ENCODE measurements around the gene EFNA5.
"Not testable (repeated sequence)": the region's sequence is repeated elsewhere in the genome, so short reads cannot be mapped to it uniquely, and the experiment has no call there.

The EFNA5 gene

DNA sequence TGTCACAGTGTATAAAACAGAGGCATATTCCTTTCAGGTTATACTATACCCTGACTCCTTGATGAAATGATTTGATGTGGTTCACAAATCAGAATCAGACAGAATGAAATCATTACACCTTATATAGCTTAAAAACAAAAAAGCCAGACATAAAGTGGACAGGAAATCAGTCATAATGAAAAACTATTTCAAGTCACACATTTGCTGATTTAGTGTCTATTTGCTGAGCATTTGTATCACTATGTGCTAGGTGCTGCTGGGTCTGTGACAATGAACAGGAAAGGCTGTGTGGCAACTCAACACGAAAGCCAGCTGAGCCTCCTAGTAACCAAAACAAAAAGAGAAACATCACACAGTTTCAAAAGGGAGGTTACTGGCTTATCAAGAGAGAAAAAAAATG lies 194.0 kb downstream of the EFNA5 start:
- DNase-seq: peak; percentile 44

DNA sequence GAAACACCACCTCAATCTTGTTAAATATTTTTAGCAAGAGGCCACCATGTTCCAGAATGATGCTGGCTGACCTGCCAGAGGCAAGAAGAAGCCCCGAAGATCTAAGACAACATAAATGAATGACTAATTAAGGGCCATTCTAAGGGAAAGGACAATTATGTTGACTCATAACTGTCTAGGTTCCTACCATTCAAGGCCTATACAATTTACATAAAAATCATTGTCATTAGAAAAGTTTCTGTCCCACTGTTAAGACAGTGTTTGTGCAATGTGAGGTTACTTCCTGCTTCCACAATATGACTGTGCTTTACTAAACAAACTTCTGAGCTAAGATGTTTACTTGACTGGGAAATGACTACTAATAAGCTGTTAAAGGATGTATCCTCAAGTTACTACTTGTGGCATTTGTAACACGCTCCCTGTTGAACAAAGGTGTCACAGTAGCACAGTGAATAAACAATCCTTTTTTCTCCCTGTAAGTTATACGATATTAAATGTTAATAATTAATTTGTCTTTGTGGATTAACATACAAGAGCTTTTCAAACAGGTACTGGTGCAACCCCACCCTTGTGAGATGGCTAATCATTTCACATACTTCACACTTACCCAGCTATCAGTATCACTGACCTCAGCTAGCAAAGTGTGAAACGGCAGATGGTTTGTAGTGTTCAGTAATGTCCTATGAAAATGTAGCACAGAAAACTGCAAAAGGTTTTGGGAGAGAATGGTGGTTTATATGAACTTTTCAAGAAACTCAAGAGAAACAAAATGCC lies 195.8 kb downstream of the EFNA5 start:
- DNase-seq: peak; percentile 35

DNA sequence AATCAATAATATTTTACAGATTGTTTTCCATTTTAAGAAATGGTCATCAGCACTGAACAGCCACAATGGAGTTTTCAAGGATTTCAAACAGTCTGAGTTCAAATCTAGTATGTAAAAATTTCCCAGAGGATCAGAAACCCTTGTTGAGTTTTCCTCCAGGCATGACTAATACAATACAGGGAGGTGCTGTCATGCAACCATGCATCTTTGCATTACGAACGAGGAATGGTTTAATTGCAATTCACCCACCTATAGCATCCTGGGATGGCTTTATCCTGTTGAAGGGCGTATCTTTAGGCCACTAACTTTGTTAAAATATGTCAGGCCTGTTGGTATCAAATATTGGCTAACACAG lies 196.4 kb downstream of the EFNA5 start:
- no peak for DNase-seq

DNA sequence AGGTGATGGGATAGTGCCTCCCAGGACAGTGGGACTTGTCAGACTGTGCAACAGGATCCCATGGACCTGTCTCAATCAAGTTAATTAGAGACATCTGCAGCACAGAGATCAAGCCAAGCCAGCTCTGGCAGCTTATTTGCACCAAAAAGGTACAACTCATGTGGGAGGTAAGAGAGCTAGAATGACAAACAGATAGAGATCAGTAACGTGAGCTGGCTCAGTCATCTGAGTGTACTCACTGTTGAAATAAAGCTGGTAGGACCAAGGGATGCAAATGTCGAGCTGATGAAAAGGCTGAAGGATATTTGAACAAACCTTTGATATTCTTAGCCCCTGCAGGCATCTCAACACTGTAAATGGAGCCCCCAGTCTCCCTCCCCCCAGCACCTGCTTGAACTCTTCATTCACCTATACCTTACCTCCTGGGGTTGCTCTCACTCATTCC lies 198.1 kb downstream of the EFNA5 start:
- no peak for DNase-seq

DNA sequence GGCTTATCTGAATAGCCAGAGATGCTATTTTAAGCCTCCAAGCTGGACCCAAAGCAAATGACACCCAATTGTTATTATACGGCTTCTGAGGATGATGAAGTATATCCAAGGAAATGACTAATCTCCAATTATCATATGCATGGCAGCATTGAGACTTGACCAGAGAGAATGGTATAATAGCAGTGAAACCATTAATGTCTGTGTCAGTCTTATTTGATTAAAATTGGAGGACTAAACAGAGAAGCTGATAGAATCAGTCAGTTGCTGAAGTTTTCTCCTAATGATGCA lies 200.5 kb downstream of the EFNA5 start:
- peak; percentile 48 for DNase-seq

DNA sequence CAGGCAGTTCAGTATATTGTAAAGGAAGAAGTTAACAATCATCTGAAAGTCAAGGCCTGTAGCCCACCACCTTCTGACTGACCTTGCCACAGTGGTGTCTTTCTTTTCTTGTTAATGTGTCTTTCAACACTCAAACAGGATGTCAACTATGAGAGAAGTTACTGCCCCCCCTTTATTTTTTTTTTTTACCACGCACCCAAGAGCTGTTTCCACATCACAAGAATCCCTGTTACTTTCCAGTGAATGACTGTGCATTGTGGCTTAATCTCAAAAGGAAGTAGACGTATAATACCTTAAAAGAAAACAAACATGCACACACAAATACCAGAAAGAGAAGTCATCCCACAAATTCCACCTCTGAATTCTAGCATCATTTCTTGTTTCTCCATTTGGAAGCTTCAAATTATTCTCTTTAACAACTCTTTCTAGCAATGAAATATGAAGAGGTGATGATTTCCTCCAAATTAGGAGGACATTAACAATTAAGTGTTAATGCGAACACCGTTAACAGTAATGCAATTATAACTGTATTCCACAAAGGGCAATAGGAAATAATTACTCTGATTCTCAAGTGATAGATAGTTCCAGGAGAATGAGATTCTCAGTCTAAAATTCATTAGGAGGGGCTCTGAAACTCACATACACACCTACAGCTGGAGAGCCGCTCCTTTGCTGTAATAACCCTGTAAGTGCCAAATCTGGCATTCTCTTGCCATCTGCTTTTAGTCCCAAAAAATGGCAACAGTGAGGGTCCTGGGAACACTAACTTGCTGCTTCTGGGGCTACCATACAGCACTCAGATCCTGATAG lies 201.0 kb downstream of the EFNA5 start:
- peak; percentile 97 for DNase-seq

DNA sequence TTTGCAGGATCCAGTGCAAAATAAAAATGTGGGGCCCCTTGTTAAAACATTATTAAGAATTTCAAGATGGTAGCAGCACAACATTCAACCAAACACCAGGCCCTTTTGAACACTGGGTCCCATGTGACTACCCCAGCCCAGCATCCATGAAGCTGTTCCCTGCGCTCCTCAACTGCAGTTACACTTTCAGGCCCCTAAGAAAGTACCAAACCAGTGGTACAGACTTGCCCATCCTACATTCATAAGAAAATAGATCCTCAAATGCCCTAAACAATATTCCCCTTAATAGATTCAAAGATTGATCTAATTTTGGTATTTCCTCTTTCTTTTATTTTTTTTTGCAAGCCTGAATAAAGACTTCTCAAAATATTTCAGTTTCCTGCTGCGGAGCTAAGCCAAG lies 201.7 kb downstream of the EFNA5 start:
- no peak for DNase-seq

DNA sequence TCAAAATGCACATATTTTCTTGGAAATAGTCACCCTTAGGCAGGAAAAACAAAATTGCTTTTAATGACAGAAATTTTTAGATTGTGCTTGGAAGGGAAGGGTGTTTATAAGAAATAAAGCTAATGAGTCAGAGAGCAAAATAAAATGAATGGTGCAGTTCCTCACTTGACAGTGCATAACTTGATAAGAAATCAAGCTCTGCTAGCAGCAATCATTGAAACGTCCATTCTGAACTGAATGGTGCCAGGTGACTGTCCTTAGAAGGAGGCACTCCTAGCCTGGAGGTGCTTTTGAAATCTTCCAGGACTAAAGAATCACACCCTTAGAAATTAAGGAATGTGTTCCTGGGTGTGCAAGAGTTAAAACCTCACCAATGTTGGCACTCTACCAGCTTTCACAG lies 202.5 kb downstream of the EFNA5 start:
- no peak for DNase-seq

DNA sequence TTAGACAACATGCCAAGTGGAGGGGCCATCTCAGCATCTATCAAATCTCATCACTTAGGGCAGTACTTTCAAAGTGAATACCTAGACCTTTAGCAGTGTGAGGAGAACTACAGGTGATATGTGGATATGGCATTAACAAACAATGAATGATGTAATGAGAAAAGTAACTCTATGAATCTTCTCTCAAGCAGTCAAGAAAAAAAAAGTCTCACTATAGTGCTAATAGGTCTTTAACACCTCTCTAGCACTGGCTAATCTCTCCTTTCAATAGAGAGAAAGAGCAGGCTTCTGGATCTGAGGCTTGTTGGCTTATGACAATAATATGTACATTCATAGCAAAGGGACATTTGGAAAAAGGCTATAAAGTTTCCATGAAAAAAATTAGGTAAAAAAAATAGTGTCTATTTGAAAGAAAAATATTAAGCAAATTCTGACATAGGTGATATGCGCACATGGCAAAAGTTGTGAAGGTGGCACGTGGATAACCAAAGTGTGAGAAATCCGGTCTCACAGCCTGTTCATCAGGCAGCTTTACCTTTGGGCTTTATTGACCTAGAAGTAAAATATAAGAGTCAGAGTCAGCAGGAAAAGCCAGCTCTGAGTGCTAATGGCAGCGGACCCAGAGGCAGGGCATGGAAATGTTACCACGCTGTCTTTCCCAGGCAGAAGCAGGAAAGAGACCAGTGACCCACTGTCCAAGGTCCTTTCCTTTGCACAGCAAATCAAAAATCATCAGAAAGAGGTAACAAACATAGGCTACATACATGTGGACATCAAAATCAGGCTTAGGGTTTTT lies 203.4 kb downstream of the EFNA5 start:
- DNase-seq: peak; percentile 22

DNA sequence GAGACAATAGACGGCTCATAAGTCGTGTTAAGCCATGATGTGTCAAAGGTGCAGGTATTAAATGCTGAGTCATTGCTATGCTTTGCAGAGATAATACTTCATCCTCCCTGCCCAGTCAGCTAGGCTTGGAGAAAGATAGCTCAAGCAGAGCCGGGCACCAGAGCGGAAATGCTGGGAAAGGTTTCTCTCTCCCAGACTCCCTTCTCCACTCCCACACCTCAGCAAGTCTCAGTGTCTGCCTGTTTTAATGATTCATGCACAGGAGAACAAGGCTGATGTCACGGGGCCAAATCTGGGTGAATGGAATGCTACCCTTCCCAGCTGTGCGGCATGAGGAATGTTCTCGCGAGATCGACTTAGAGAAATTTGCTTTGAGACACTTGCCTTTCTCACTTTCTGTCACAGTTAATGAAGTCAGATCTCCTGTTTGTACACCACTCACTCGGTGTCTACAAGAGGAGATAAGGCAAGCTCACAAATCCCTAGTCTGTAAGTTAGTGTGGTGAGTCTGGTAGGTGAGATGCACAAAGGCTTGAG lies 204.4 kb downstream of the EFNA5 start:
- peak; percentile 100 for DNase-seq

DNA sequence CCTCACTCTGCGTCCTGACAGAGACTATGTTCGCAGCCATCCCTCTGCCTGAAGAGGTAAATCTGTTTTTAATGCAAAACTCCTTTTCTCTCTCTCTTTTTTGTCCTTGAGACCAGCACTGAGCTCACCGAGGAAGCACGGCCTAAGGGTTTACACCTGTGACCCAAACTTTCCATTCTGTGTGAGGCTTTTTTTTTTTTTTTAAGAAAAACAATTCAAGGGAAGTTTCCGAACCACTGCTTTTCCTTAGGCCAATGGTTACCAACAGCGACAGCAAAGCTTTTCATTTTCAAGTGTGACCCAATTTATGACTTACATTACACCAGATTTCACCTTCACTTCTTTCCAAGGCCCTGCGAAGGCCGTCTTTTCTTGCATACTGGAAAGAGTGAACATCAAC lies 205.9 kb downstream of the EFNA5 start:
- peak; percentile 27 for DNase-seq

DNA sequence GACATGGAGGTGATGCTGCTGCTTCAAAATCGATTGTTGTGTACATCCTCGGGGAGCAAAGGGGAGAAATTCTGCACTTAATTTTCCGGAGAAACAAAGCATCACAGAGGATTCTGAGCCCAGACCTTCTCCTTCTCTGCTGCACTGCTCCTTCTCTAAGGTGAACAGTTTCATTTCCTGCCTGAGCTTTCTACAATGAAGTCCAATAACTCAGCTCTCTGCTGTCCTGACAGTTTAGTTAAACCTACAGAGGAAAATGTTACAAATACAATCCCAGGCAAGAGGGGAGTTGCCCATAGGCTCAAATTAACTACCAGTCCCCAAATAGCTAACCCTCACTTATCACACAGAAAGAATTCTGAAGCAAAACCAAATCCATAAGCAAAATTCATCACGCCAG lies 206.3 kb downstream of the EFNA5 start:
- no peak for DNase-seq

DNA sequence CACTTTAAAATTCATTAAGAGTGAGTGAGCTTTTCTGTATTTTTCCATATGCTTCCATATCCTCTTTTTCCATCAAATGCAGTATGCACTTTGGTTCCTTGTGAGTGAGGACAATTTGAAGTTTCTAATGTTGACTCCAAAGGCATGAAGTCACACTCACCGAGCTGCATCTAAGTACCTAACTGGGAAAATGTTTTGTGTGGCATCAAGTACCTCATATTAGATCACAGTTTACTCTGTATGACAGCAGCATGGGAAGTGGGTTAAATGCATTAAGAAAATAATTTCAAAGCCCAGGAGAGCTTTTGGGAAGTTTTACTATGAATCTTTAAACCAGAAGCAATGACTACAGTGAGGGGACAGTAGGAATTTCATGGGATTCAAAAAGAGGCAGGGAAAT lies 207.0 kb downstream of the EFNA5 start:
- peak; percentile 23 for DNase-seq

DNA sequence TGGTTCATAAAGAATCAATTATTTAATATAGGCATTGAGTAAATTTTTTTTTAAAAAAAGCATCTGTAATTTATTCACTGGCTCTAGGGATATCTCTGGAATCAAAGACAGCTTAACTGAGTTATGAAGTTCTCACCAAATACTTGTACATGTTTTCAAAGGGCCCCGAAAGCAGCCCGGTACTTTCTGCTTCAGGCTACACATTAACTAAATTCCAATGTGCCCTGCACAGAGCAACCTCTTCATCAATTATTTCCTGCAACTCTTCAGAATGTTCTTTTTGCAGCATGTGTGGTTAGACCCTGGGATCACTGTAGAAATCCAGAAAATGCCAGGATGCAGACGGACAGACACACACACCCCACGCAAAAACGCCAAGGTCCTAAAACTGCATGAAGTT lies 209.0 kb downstream of the EFNA5 start:
- peak; percentile 66 for DNase-seq

DNA sequence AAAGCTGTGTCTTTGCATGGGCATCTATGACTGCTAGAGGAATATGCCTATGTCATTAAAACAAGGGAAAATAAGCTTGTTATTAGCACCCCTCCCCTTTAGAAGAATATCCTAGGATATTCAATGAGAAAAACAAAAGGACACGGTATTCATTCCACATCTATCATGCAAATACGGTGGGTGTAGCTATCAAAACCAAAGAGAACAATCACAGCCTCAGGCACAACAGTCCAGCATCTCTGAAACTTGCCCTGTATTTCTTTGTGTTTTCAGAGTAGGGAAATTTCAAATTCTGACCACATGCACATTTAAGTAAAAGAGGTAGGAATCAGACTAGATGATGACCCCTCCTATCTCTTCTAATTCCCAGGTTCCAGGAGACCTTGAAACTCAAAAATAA lies 209.9 kb downstream of the EFNA5 start:
- no peak for DNase-seq

DNA sequence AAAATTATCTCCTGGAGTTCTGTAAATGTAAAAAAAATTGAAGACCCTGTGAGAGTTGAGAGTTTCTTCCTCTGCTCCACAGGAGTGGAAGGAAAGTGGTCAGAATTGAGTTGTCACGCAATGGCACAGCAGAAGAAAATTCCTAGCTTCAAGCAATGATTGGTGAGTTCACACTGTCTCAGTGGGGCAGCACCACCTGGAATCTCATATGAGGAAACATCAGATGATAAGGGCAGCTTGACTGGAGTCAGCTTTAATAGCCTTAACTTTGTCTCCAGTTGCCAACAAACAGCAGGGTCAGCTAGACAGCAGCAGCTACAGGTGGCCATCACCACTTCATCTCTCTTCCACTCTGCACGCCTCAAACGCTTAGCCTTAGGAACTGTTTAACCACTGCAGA lies 211.1 kb downstream of the EFNA5 start:
- peak; percentile 42 for DNase-seq

DNA sequence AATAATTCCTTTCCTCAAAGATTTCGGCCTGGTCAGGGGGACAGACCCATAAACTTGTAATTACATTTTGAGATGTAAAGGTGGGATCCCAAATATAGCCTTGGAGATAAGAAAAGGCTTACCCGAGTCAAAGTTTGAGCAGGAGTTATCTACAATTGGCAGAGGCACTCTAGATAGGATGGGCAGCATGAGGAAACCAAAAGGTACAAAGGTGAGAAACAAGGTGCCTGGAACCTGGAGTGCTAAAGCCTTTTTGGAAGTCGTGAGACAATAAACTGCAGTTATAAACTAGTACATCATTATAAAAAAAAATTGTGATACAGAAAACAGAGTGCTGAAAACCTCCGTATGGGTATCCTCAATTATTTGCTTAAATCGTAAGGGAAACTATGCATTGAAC lies 212.4 kb downstream of the EFNA5 start:
- DNase-seq: no peak

DNA sequence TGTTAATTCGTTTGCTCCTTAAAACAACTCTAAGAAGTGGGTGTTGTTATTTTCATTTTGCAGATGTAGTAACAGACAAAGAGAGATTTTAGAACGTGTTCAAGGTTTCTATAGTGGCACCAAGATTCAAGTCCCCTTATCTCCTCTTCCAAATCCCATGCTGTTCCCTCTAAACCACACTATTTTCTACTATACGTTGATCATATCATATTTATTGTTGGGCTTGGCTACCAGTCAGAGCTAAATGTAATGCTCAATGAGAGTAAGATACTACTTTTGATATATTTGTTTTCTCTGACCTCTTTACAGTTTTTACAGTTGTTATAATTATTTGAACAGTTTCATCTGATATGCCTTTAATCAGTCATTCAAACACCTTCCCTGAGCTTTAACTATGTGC lies 212.9 kb downstream of the EFNA5 start:
- DNase-seq: no peak

DNA sequence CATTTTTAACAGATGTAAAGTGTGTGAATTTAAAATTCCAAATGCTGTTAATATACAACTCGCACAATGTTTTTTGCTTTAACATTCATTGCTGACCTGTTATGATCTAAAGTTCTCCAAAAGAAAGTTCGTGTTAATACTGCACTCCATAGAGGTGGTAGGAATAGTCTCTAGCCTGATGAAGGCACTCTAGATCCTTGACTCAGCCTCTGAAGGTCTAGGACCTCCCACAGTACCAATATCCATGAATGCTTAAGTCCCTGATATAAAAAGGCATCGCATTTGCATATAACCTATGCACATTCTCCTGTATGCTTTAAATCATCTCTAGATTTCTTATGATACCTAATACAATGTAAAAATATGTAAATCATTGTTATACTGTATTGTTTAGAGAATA lies 213.6 kb downstream of the EFNA5 start:
- no peak for DNase-seq

DNA sequence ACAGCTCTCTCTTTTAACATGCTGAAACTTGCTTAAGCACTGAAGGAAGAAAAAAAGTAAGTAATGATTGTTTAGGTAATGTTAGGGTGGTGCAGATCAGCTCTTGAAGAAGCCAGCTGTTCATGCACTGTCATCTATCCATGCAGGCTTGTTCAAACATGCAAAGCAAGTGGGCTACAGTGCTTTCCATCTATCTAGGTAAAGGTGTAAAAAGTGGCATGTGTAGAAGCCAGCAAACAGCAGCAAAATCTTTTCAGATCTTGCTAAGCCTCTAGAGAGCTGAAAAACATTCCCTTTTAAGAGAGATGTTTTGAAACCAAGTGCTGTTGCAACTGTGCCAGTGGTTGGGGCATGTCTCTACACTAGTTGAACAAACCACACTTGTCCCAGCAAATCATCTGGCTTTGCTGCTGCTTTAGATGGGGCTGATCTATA lies 214.4 kb downstream of the EFNA5 start:
- no peak for DNase-seq

DNA sequence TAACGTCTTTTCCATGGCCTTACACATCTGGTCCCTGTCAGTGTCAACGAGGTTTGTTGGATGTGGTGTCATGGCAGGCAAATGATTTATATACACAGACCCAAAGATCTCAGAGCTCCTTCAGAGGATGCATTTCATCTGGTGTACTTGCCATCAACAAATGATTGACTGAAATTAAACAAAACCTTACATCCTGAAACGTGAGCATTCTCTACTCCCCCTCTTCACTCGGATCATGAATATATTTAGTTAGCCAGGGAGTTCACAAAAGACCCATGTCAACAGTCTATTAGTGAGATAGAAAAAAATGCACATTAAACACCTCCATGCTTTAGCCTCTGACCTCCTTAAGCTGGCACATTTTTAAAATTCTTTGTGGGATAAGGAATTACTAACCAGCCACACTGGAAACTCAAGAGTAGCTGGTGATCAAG lies 215.6 kb downstream of the EFNA5 start:
- DNase-seq: peak; percentile 96

DNA sequence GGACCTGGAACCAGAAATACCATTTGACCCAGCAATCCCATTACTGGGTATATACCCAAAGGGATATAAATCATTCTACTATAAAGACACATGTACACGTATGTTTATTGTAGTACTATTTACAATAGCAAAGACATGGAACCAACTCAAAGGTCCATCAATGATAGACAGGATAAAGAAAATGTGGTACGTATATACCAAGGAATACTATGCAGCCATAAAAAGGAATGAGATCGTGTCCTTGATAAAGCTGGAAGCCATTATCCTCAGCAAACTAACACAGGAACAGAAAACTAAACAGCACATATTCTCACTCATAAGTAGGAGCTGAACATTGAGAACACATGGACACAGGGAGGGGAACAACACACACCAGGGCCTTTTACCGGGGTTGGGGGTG lies 218.9 kb downstream of the EFNA5 start:
- DNase-seq: not testable (repeated sequence)

DNA sequence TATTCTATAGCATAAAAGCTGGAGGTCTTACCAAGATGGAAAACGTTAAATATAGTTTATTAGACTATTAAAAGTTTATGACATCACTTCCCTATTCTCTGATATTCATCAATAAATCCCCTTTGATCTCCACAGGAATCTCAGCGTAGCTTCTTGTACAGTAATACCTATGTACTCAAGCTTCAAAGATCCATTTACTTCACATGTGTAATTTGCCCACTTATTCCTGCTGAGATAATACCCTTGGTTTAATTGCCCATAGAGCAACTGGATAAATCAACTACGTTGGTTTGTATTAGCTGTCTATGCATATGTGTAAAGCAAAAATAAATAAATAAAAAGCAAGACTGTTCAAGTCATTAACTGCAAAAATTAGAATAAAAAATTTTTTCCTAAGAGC lies 219.7 kb downstream of the EFNA5 start:
- no peak for DNase-seq

DNA sequence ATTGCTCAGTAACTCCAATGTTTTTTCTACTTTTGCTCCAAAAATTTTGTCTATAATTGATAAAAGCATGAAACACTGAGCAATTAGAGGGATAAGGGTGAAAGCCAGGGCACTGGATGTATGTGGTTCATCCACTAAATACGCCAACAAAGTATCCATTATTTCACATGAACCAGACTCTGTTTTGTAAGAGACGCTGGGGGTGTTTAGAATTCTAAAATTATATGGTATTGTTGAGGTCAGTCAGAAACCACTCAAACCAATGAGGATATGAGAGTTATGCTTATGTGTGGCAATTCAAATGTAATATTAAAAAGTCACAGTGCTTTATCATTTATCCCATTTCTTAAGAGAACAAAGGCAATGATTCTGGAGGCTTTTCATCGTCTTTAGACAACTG lies 220.2 kb downstream of the EFNA5 start:
- no peak for DNase-seq
